GM18498 (cell line): Measurements from ENCODE around the gene YPEL4.

Experiments used
- ATAC-seq: cut with Tn5 transposase; IDR thresholded peaks from one replicate; pipeline ENCODE4 v1.9.1; 2021; ENCODE audit warnings: mild to moderate bottlenecking, moderate library complexity; ENCODE audit not compliant: unreplicated experiment

Gene YPEL4

GRCh38 chr11:57596266-57596885, 53.3 kb downstream of the YPEL4 start:
- no peak for ATAC-seq
